NCI-H345 treated with DMSO at 0.1 percent for 48 hours (cell line): Measurements from ENCODE around the gene MUCL1.
"Not testable (repeated sequence)": the region's sequence is repeated elsewhere in the genome, so short reads cannot be mapped to it uniquely, and the experiment has no call there.

Experiments
- DNase-seq: peaks from one replicate; lab custom pipeline; 2025; ENCODE audit not compliant: unreplicated experiment; lab: John Stamatoyannopoulos, UW

The MUCL1 gene, protein sequence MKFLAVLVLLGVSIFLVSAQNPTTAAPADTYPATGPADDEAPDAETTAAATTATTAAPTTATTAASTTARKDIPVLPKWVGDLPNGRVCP

DNA sequence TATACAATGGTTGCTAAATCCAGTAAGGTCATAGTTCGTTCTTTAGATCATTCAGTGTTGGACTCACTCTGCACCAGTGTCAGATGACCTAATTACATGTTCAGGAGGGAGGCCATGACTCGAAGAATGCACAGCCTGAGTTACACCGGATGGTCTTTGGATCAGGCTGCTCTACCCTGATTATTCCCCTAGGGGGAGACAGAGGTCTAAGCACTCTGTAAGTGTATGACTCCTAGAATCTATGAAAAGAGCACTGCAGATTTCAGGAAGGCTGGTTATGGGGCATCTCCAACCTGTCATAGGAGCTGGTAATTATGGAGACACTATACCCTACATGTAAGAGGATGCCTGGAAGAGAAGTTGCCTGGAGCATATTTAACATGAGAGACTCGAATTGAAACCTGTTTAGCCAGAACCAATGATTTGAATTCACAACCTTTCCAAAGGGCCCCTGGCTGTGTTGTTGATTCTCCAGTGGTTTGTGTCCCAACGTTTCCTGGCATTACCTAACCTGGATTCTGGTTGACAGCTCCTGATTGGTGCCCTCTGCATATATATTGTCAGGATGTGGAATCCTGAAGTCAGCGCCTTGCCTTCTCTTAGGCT is at the start of gene MUCL1:
Gene MUCL1, plus strand, starts transcription at position 584 of the 606 bp plus-strand sequence. CDS start 67 bp downstream, outside the sequence.
- DNase-seq: peak; percentile 60

- no peak for DNase-seq
These were observed 32.6 kb upstream of the MUCL1 start for GRCh38 chr12:54821676-54822075.

DNA sequence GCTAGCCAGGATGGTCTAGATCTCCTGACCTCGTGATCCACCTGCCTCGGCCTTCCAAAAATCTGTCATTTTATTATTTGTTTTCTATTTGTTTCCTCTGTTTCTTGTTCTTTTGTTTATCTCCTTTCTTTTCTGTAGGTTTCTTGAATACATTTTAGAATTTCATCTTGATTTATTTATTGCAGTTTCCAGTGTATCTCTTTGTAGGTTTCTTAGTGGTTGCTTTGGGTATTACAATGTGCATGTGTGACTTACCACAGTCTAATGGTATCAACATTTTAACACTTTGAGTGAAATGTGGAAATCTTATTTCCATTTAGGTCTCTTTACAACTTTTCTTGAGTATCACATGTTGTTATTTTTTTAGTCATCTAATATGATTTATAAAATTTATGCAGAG is 29.9 kb upstream of the MUCL1 start:
- no peak for DNase-seq

DNA sequence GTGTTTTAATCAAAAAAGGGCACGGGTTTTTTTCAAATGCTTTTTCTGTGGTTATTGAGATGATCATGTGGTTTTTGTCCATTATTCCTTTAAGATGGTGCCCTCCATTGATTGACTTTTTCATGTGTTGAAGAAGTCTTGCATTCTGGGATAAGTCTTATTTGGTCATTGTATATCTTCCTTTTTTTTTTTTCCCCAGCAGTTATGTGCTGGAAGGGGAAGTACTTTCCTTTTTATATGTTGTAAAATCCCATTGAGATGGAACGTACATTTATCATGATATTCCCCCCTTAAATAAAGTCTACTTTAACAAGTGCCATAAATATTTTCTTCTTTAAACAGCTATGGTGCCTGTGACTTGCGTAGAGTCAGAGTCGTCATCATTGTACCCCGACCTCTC is 24.8 kb upstream of the MUCL1 start:
- no peak for DNase-seq

- no peak for DNase-seq
These were observed 24.1 kb upstream of the MUCL1 start for GRCh38 chr12:54830199-54830598.

- no peak for DNase-seq
These were observed 22.7 kb upstream of the MUCL1 start for GRCh38 chr12:54831631-54832030.

DNA sequence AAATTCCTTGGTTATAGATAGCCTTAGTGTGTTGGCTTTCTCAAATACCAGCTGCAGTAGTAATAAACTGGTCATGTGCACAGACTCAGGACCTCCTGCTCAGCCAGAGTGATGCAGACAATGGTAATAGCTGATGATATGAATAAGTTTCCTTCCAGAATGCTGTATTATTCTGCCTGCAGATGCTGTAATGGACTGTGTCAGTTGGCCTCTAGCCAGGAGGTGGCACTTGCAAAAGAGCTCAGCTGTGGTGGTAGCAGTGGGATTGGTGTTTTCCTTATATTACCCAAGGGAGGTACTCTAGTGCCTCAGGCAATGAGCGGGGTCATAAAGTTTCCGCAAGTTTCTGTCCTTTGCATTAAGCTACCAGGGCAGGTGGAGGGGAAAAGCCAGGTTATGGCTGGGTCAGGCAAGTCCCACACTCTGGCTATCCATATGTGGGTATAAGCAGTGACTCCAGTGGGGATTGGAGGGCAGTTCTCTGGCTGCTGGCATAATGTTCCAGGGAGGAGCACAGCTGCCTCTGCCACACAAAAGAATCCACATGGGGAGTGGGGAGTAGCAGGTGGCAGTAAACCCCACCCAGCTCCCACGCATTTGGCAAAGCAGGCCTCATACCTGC is 14.0 kb upstream of the MUCL1 start:
- DNase-seq: peak; percentile 62

DNA sequence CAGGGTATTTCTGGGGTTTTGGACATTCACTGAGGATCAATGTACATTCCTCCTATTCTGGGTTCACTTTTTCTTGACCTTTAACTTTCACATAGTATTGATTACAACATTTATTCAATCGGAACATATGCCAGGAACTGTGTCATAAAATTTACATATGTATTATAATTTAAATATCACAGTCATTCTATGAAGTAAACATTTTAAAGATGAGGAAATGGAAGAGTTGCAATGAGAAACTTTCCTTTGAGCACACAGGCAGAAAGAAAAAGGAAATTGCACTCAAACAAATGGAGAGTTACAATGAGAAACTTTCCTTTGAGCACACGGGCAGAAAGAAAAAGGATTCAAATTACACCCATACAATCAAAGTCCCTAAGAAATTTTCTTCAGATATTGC is 3.1 kb downstream of the MUCL1 start:
- DNase-seq: no peak

DNA sequence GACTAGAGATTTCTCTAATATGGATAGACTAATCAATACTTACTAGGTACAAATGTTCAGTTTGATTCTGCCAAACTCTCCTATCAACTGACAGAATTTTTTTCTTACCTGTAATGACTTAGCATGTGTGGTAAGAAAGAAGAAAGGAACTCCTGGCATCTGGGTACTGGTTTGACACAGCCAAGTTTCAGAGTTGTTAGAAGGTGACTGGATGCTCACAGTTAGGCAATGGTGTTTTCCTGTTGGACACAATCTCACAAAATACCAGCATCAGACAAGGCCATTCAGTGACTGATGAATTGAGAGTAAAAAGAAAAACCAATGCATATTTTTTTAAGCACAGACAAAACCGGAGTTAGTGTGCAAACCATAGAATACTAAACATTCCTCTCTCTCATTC is 4.2 kb downstream of the MUCL1 start:
- DNase-seq: no peak

DNA sequence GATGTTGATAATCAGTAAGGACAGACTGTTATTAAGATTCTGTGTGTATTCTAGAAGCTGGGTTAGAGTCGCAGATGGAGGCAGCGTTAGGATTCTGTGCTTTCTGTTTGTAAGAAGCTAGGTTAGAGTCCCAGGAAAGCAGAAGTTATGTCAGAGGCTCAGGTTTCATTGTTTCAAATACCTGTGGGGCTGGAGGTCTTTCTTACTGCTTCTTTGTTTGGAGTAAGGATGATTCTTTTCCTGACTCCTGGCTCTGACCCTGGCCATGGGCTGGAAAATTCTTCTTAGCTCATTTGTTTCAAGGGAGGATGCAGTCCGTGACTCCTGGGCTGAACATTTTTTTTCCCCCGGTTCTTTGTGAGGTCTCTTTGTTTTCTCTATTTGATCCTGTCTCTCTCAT is 5.2 kb downstream of the MUCL1 start:
- DNase-seq: no peak

- DNase-seq: no peak
These were observed 7.6 kb downstream of the MUCL1 start for GRCh38 chr12:54861927-54862326.

DNA sequence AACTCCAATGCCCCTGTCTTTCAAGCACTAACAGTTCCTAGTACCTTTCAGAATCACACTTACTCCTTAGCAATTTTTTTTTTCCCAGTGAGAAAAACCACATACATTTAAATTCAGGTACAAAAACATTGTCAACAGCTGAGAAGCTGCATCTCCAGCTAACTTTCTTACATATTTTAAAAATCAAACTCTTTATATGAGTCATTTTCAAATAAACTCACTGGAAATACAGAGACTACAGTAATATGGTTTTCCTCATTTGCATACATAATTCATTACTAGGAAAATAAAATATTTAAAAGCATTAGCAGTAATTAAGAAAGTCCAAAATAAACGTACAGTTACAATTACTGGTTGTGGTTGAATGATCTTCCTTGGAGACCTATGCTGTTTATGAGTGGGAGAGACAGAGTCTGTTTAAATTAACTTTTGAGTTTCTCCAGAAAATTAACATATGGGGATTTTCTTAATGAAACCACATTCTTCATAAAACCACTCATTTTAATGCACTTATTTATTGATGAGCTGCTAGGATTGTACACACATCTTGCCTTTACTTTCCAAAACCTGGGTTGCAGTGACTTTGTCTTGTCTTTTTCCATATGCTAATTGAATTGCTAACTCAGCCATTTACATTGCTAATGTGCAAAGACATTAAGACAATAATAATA is 9.8 kb downstream of the MUCL1 start:
- DNase-seq: no peak

DNA sequence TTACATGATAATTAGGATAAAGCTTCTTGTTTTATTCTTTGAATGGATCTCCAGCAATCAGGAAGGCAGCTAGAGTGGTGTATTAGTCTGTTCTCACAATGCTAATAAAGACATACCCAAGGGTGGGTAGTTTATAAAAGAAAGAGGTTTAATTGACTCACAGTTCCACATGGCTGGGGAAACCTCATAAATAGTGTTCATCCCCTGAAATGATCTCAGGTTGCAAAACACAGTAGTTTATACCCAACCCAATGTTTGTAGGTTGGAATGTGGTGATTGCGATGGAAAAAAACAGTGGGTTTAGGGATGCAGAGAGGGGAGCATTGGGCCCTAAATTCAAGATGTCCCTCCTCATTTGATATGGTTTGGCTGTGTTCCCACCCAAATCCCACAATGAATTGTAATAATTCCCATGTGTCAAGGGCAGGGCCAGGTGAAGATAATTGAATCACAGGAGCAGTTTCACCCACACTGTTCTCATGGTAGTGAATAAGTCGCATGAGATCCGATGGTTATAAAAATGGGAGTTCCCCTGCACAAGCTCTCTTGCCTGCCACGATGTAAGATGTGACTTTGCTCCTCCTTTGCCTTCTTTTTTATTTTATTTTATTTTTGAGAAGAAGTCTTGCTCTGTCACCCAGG is 11.5 kb downstream of the MUCL1 start:
- no peak for DNase-seq

GRCh38 chr12:54868690-54869089 is 14.4 kb downstream of the MUCL1 start:
- no peak for DNase-seq

- no peak for DNase-seq
These were observed 15.7 kb downstream of the MUCL1 start for GRCh38 chr12:54870048-54870447.

DNA sequence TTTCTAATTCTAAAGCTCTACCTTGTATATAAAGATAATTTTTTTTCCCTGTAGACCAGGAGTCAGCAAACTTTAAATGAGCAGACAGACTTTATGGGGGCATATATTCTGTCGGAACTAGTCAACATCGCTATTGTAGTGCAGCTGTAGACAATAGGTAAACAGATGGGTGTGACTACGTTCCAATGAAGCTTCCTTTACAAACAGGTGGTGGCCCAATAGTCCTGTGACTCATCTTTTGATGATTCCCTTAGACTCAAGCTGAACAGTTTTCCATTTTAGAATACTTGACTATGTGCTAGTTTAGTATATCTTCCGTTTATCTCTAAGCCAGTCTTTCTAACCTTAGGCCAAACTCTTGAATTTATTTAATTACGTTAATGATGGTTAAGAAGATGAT is 16.3 kb downstream of the MUCL1 start:
- no peak for DNase-seq

- DNase-seq: peak; percentile 25
These were observed 24.8 kb downstream of the MUCL1 start for GRCh38 chr12:54879150-54879549.

- DNase-seq: no peak
These were observed 25.3 kb downstream of the MUCL1 start for GRCh38 chr12:54879579-54879978.

GRCh38 chr12:54882079-54882478 is 27.8 kb downstream of the MUCL1 start:
- DNase-seq: no peak

DNA sequence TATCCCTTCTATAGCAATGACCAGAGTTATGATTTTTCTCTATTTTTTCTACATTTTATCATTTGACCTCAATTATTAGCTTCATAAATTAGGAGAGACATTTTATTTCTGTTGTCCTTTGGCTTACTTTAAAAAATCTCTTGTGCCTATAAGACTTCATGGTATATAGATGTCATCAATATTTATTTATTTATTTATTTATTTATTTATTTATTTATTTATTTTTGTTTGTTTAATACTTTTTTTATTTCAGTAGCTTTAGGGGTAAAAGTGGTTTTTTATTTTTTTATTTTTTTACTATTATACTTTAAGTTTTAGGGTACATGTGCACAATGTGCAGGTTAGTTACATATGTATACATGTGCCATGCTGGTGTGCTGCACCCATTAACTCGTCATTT is 28.3 kb downstream of the MUCL1 start:
- not testable (repeated sequence) for DNase-seq

DNA sequence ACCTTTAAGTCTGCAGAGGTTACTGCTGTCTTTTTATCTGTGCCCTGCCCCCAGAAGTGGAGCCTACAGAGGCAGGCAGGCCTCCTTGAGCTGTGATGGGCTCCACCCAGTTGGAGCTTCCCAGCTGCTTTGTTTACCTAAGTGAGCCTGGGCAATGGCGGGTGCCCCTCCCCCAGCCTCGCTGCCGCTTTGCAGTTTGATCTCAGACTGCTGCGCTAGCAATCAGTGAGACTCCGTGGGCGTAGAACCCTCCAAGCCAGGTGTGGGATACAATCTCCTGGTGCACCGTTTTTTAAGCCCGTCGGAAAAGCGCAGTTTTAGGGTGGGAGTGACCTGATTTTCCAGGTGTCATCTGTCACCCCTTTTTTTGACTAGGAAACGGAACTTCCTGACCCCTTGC is 34.1 kb downstream of the MUCL1 start:
- DNase-seq: not testable (repeated sequence)

DNA sequence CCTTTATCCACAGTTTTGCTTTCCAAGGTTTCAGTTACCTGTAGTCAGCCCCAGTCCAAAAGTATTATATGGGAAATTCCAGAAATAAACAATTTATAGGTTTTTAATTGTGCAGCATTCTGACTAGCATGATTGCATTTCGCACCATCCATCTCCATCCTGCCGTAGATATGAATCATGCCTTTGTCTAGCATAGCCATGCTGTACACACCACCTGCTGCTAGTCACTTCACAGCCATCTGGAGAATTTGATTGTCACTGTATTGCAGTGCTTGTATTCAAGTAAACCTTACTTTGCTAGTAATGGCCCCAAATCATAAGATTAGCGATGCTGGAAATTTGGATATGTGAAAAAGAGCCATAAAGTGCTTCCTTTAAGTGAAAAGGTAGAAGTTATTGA is 36.0 kb downstream of the MUCL1 start:
- DNase-seq: peak; percentile 73
